ENCODE data around the gene MXRA7. TPM values are rescaled to one million over a fixed set of nuclear protein-coding genes. Genes with fewer than 3 reads are reported as not detected.

MXRA7 gene
- total RNA-seq, 1 donor from 2014 or later = 55.4 TPM

GRCh38 chr17:76635039-76635438 is 75.7 kb downstream of the MXRA7 start:
- H3F3A ChIP-seq (ENCODE audit: low read depth) = no peaks in the 10 kb centered on the region
- H3K4me1 Mint-ChIP-seq = peaks cover 47% of the 10 kb centered on the region
- H3K36me3 ChIP-seq = no peaks in the 10 kb centered on the region
- TF ChIP-seq CTCF (IDR thresholded peaks at IDR 0.05) = no peak
- TF ChIP-seq EZH2 (IDR thresholded peaks at IDR 0.05) = no peak
- TF ChIP-seq EZH2phosphoT487 (IDR thresholded peaks at IDR 0.05) = no peak
- peaks cover 10% of the 10 kb centered on the region for H3K4me1 ChIP-seq
- no peaks in the 10 kb centered on the region for H4K20me1 ChIP-seq (ENCODE audit: low read depth)
- peaks cover under 1% of the 10 kb centered on the region for H3K27me3 Mint-ChIP-seq (ENCODE audit: insufficient read depth, low read depth)
- no peak overlapping the region for H3K27ac ChIP-seq
- H2AFZ ChIP-seq (replicated peaks) = no peak overlapping the region
- no peaks in the 10 kb centered on the region for H3K27me3 ChIP-seq
- no peak overlapping the region for H3K4me2 ChIP-seq
- peak overlapping the region; percentile 26 for H3K27ac Mint-ChIP-seq
- H3K9ac ChIP-seq = no peak overlapping the region
- DNase-seq (ENCODE audit: low spot score) = no peak
- no peaks in the 10 kb centered on the region for H3K79me2 ChIP-seq (ENCODE audit: low read depth)
- H3K36me3 Mint-ChIP-seq = no peaks in the 10 kb centered on the region
- no peaks in the 10 kb centered on the region for H3K9me3 ChIP-seq (ENCODE audit: low read depth)
- H3K9me3 Mint-ChIP-seq = no peaks in the 10 kb centered on the region
- no peak overlapping the region for H3K4me3 ChIP-seq
- no peak overlapping the region for H3K4me3 Mint-ChIP-seq

DNA sequence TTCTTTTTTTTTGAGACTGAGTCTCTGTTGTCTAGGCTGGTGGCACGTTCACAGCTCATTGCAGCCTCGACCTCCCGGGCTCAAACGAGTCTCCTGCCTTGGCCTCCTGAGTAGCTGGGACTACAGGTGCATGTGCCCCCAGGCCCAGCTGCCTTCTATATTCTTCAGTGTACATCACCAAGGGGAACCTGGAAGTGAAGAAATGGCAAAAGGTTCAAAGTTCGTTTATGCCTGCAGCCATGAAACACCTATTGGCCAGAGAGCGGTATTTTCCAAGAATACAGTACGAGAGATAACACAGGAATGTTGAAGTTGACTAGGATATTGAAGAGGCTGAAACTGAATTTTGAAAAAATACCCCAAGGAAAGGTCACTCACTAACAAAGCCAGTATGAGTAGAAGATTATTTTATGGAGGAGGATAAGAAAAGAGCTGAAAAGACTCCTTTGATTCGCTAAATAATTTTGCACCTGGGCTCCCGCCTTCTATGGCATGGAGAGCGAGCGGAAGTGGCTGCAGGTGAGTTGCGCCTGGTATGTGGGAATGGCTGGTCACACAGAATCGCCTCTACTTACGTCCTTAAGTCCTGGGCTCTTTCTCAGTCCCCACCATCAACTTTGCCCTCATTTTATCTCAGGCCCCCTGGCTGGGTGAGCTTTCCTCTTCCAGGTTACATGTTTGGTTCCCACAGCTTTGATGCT is 77.0 kb downstream of the MXRA7 start:
- TF ChIP-seq EZH2phosphoT487 (IDR thresholded peaks at IDR 0.05) (no peak), EZH2 (IDR thresholded peaks at IDR 0.05) (no peak), CTCF (IDR thresholded peaks at IDR 0.05) (no peak)
- Mint-ChIP-seq H3K36me3 (no peaks in the 10 kb centered on the region), H3K9me3 (no peaks in the 10 kb centered on the region), H3K4me1 (peaks cover 48% of the 10 kb centered on the region), H3K4me3 (no peak overlapping the region), H3K27me3 (ENCODE audit: insufficient read depth, low read depth) (peaks cover 3% of the 10 kb centered on the region), H3K27ac (no peak overlapping the region)
- Histone ChIP-seq H3K9ac (no peak overlapping the region), H3K4me2 (no peak overlapping the region), H3K4me1 (peaks cover 12% of the 10 kb centered on the region), H3K27ac (no peak overlapping the region), H4K20me1 (ENCODE audit: low read depth) (no peaks in the 10 kb centered on the region), H3K9me3 (ENCODE audit: low read depth) (no peaks in the 10 kb centered on the region), H3K36me3 (no peaks in the 10 kb centered on the region), H3K4me3 (no peak overlapping the region), H2AFZ (replicated peaks) (no peak overlapping the region), H3K79me2 (ENCODE audit: low read depth) (no peaks in the 10 kb centered on the region), H3F3A (ENCODE audit: low read depth) (no peaks in the 10 kb centered on the region), H3K27me3 (no peaks in the 10 kb centered on the region)
- no peak for DNase-seq (ENCODE audit: low spot score)

DNA sequence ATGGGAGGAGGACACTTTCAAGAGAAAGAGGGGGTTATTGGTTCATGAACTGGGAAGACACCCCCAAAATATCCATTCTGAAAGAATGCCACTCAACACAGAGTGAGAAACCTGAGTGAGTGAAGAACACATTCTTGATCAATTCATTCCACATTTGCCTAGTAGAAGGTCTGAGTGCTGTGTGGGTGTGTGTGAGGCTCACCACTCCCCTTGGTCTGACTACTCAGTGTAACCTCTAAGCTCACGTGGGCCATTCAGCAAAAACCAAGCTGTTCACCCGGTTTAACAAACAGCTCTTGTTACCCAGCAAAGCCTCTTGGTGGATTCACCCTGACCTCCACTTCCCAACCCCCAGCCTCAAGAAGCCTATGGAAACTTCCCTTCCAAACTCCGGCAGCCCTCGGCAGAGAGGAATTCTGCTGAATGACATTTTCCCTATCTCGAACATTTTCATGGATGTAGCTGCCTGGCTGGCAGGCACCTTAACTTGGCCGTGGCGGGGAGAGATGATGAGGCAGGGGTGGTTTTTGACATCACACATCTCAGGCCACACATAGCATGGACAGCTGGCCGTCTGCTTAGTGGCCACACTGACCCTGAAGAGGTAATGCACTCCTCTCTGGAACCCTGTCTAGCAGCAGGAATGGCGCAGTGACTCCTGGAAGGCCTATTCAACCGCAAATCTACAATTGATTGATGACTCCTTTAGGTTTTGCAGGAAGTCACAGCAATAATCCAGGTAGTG is 78.8 kb downstream of the MXRA7 start:
- Mint-ChIP-seq H3K27me3 (ENCODE audit: insufficient read depth, low read depth) (peaks cover 6% of the 10 kb centered on the region), H3K27ac (no peak overlapping the region), H3K4me1 (peaks cover 39% of the 10 kb centered on the region), H3K4me3 (no peak overlapping the region), H3K9me3 (no peaks in the 10 kb centered on the region), H3K36me3 (no peaks in the 10 kb centered on the region)
- H3K4me3 ChIP-seq = no peak overlapping the region
- H4K20me1 ChIP-seq (ENCODE audit: low read depth) = no peaks in the 10 kb centered on the region
- no peak overlapping the region for H3K9ac ChIP-seq
- no peaks in the 10 kb centered on the region for H3K27me3 ChIP-seq
- H3F3A ChIP-seq (ENCODE audit: low read depth) = no peaks in the 10 kb centered on the region
- H3K79me2 ChIP-seq (ENCODE audit: low read depth) = no peaks in the 10 kb centered on the region
- TF ChIP-seq EZH2phosphoT487 (IDR thresholded peaks at IDR 0.05) (no peak), CTCF (IDR thresholded peaks at IDR 0.05) (no peak), EZH2 (IDR thresholded peaks at IDR 0.05) (no peak)
- H3K9me3 ChIP-seq (ENCODE audit: low read depth) = no peaks in the 10 kb centered on the region
- H3K4me1 ChIP-seq = peaks cover 4% of the 10 kb centered on the region
- no peaks in the 10 kb centered on the region for H3K36me3 ChIP-seq
- no peak for DNase-seq (ENCODE audit: low spot score)
- H2AFZ ChIP-seq (replicated peaks) = no peak overlapping the region
- H3K4me2 ChIP-seq = no peak overlapping the region
- no peak overlapping the region for H3K27ac ChIP-seq
